GM12892 (cell line): Measurements from ENCODE around the gene CCDC90B.
"Not testable (repeated sequence)": the region's sequence is repeated elsewhere in the genome, so short reads cannot be mapped to it uniquely, and the experiment has no call there.

Source experiments
- POLR2A ChIP-seq: IDR thresholded peaks from 2 replicates; pipeline ENCODE4 v1.6.1; 2011; ENCODE audit warnings: low read depth, low read length, control low read depth
- POLR2AphosphoS5 ChIP-seq: IDR thresholded peaks from 2 replicates; pipeline ENCODE4 v1.6.1; 2011; ENCODE audit warnings: low read depth, low read length, control low read depth
- TAF1 ChIP-seq: IDR thresholded peaks from 2 replicates; pipeline ENCODE4 v1.6.1; 2011; ENCODE audit warnings: low read depth, mild to moderate bottlenecking, control low read depth, low read length, borderline replicate concordance

- TF ChIP-seq POLR2A, POLR2AphosphoS5, TAF1: not testable (repeated sequence)
Observed at GRCh38 chr11:83271734-83272133, 14.4 kb downstream of the CCDC90B start.
